PC-9 (cell line): ENCODE results near the gene BUD31. TPM values are rescaled to one million over a fixed set of nuclear protein-coding genes. Genes with fewer than 3 reads are reported as not detected.

Source experiments
- BruUV-seq: library from RNA; stranded (reverse); fragments of 400-500 nt; replicated peaks from 2 replicates; lab custom pipeline; 2021; lab: Mats Ljungman, UMichigan
- CTCF ChIA-PET: fragments of 300-600 bp; sonication (Branson Sonifier 250); formaldehyde crosslinking; loops from one replicate; lab custom pipeline; 2022; ENCODE audit warnings: antibody characterized with exemption; lab: Charles Lee
- POLR2A ChIA-PET: fragments of 300-600 bp; sonication (Branson Sonifier 250); formaldehyde crosslinking; loops from one replicate; lab custom pipeline; 2022; ENCODE audit warnings: antibody characterized with exemption; ENCODE audit not compliant: unreplicated experiment; lab: Charles Lee
- DNase-seq, 2 experiments: peaks; one replicate each; pipeline versions ENCODE4 v3.0.0 to v3.0.0-alpha.2; 2015 to 2022; ENCODE audit warnings: mixed read lengths in 1 of 2
- H2AFZ ChIP-seq: fragments of 200-600 bp; sonication (generic); 2 replicates; pipeline ENCODE4 v1.8.1; 2017; ENCODE audit warnings: antibody characterized with exemption
- H3F3A ChIP-seq: fragments of 200-600 bp; sonication (generic); 2 replicates; pipeline ENCODE4 v1.8.1; 2017; ENCODE audit warnings: antibody characterized with exemption, mild to moderate bottlenecking, low read depth; ENCODE audit not compliant: insufficient read depth
- H3K27ac ChIP-seq: fragments of 200-600 bp; sonication (generic); 2 replicates; pipeline ENCODE4 v1.6.1; 2016; ENCODE audit warnings: mixed run types
- H3K27me3 ChIP-seq: fragments of 200-600 bp; sonication (generic); 2 replicates; pipeline ENCODE4 v1.6.1; 2016; ENCODE audit warnings: low read depth, mixed run types; ENCODE audit not compliant: insufficient read depth
- H3K36me3 ChIP-seq: fragments of 200-600 bp; sonication (generic); 2 replicates; pipeline ENCODE4 v1.6.1; 2016; ENCODE audit warnings: low read depth, mixed run types
- H3K4me1 ChIP-seq: fragments of 200-600 bp; sonication (generic); replicated peaks from 2 replicates; pipeline ENCODE4 v1.6.1; 2016; ENCODE audit warnings: mixed run types; ENCODE audit not compliant: insufficient read depth
- H3K4me2 ChIP-seq: fragments of 200-600 bp; sonication (generic); 2 replicates; pipeline ENCODE4 v1.6.1; 2017; ENCODE audit warnings: mixed run types
- H3K4me3 ChIP-seq: fragments of 200-600 bp; sonication (generic); 2 replicates; pipeline ENCODE4 v1.6.1; 2016; ENCODE audit warnings: mixed run types
- H3K79me2 ChIP-seq: fragments of 200-600 bp; sonication (generic); 2 replicates; pipeline ENCODE4 v1.6.1; 2017; ENCODE audit warnings: low read depth, mixed run types
- H3K9me2 ChIP-seq: fragments of 200-600 bp; sonication (generic); 2 replicates; pipeline ENCODE4 v1.8.1; 2017; ENCODE audit warnings: mild to moderate bottlenecking; ENCODE audit not compliant: insufficient read depth
- H3K9me3 ChIP-seq: fragments of 200-600 bp; sonication (generic); 2 replicates; pipeline ENCODE4 v1.8.1; 2016; ENCODE audit warnings: low read depth; ENCODE audit not compliant: insufficient read depth
- H4K20me1 ChIP-seq: fragments of 200-600 bp; sonication (generic); 2 replicates; pipeline ENCODE4 v1.8.1; 2017; ENCODE audit not compliant: insufficient read depth
- CTCF ChIP-seq: fragments of 200-600 bp; sonication (generic); conservative IDR thresholded peaks from 2 replicates; pipeline ENCODE4 v1.6.1; 2017; ENCODE audit warnings: mixed run types, antibody characterized with exemption, mild to moderate bottlenecking, moderate library complexity
- EZH2 ChIP-seq: fragments of 200-600 bp; sonication (generic); IDR thresholded peaks from 2 replicates; pipeline ENCODE4 v1.8.0; 2017; ENCODE audit warnings: antibody characterized with exemption, low read depth
- intact Hi-C: fragments of 100-400 bp; cut with micrococcal nuclease; formaldehyde crosslinking; loops from one replicate; pipeline ENCODE4 v1.10.0; 2022; ENCODE audit not compliant: unreplicated experiment
- total RNA-seq: library from RNA; stranded (reverse); gene quantifications from 2 replicates; pipeline ENCODE4 v1.2.3, GENCODE V29; 2021

Gene BUD31
- total RNA-seq, 1 experiment from 2014 or later, result 167 TPM

GRCh38 chr7:99374111-99375064 lies 34.4 kb upstream of the BUD31 start, which contains the start of gene ARPC1B:
TSS of gene ARPC1B (plus strand) at chr7:99374730. CDS start at chr7:99385715, 10,985 bp downstream.
- no TSS peak for BruUV-seq
- H4K20me1 ChIP-seq, result peaks cover 13% of the 10 kb centered on the region
- POLR2A ChIA-PET, result interaction anchor here (0.7 kb wide), 1 partner anchor 100 kb away, joined by 4 read pairs; no protein-coding TSS in a partner anchor
- no peaks in the 10 kb centered on the region for H3K9me3 ChIP-seq
- TF ChIP-seq CTCF, result no peak
- no peak for TF ChIP-seq EZH2
- H3K9me2 ChIP-seq, result no peaks in the 10 kb centered on the region
- H3K4me2 ChIP-seq, result peak within 1 kb of the TSS; percentile 76
- peak within 1 kb of the TSS; percentile 81 for H2AFZ ChIP-seq
- H3K4me3 ChIP-seq, result peak within 1 kb of the TSS; percentile 63
- H3F3A ChIP-seq, result peaks cover 51% of the 10 kb centered on the region
- H3K27ac ChIP-seq, result no peak within 1 kb of the TSS
- H3K79me2 ChIP-seq, result peaks cover 29% of the 10 kb centered on the region
- H3K4me1 ChIP-seq, result peaks cover 21% of the 10 kb centered on the region
- CTCF ChIA-PET, result interaction anchor here (0.6 to 0.7 kb wide), 2 partner anchors 19 to 274 kb away, joined by 3 to 6 read pairs; no protein-coding TSS in a partner anchor
- no peaks in the 10 kb centered on the region for H3K36me3 ChIP-seq
- intact Hi-C loops, result loop anchor here (2.0 to 10.0 kb wide), 3 partner anchors 34 to 708 kb away; partner anchors contain the start of genes BUD31, MYH16, PDAP1 and ZNF3
- no peaks in the 10 kb centered on the region for H3K27me3 ChIP-seq
- peak; percentile 57 to 82 for DNase-seq

GRCh38 chr7:99375070-99375807 lies 33.5 kb upstream of the BUD31 start:
- ChIA-PET CTCF (interaction anchor here (0.6 kb wide), 1 partner anchor 18 kb away, joined by 3 read pairs; no protein-coding TSS in a partner anchor), POLR2A (interaction anchor here (0.6 to 0.7 kb wide), 2 partner anchors 39 to 101 kb away, joined by 4 to 10 read pairs; no protein-coding TSS in a partner anchor)
- no peak for TF ChIP-seq CTCF
- no peak for TF ChIP-seq EZH2
- Histone ChIP-seq H3K79me2 (peaks cover 37% of the 10 kb centered on the region), H3K27me3 (no peaks in the 10 kb centered on the region), H2AFZ (peak overlapping the region; percentile 81), H3K9me3 (no peaks in the 10 kb centered on the region), H4K20me1 (peaks cover 13% of the 10 kb centered on the region), H3K4me3 (peak overlapping the region; percentile 63), H3K4me2 (peak overlapping the region; percentile 76), H3K27ac (no peak overlapping the region), H3F3A (peaks cover 51% of the 10 kb centered on the region), H3K9me2 (no peaks in the 10 kb centered on the region), H3K36me3 (no peaks in the 10 kb centered on the region), H3K4me1 (peaks cover 28% of the 10 kb centered on the region)
- no TSS peak for BruUV-seq
- intact Hi-C loops, result loop anchor here (2.0 to 10.0 kb wide), 2 partner anchors 34 to 100 kb away; partner anchors contain the start of genes BUD31, MYH16 and PDAP1
- DNase-seq, result peak; percentile 61 to 92
